ENCODE results near the gene LMO7.
A peak's percentile ranks its signal among the peaks of the same experiment; 100 is the strongest.
"Not testable (repeated sequence)": the region's sequence is repeated elsewhere in the genome, so short reads cannot be mapped to it uniquely, and the experiment has no call there.

LMO7 gene

GRCh38 chr13:75749407-75749806, 113.3 kb downstream of the LMO7 start:
- no peak for DNase-seq

GRCh38 chr13:75751350-75751749, 115.2 kb downstream of the LMO7 start:
- no peak for DNase-seq

DNA sequence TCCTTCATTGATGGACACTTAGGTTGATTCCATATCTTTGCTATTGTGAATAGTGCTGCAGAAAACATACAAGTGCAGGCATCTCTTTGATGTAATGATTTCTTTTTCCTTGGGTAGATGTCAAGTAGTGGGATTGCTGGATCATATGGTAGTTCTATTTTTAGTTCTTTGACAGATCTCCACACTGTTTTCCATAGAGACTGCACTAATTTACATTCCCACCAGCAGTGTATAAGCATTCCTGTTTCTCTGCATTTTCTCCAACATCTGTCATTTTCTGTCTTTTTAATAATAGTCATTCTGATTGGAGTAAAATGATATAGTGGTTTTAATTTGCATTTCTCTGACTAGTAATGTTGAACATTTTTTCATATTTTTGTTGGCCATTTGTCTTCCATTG, 116.7 kb downstream of the LMO7 start:
- no peak for DNase-seq

GRCh38 chr13:75754936-75755335, 118.8 kb downstream of the LMO7 start:
- DNase-seq = no peak

GRCh38 chr13:75757336-75757735, 121.2 kb downstream of the LMO7 start:
- no peak for DNase-seq

DNA sequence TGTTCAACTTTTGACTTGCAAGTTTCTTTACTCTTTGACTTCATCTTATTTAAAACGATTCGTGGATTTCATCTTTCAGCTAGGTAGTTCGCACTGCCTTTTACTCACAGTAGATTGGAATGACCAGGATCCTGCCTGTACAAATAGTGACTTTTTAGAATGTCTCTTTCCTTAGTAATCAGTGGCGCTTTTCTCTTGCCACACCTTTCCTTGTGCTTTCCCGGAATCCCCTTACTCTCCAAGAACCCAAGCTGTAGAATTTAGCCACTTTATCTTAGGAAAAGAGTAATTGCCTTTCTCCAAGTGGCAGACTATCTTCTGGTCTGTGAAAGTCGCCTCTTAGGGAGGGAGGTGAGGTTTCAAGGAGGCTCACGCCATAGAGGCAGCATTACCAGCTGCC, 123.4 kb downstream of the LMO7 start:
- DNase-seq = no peak

GRCh38 chr13:75760131-75761021, 124.2 kb downstream of the LMO7 start:
- DNase-seq = peak in 1 of 2 donors; percentile 46

GRCh38 chr13:75761369-75761768, 125.2 kb downstream of the LMO7 start:
- DNase-seq = no peak

DNA sequence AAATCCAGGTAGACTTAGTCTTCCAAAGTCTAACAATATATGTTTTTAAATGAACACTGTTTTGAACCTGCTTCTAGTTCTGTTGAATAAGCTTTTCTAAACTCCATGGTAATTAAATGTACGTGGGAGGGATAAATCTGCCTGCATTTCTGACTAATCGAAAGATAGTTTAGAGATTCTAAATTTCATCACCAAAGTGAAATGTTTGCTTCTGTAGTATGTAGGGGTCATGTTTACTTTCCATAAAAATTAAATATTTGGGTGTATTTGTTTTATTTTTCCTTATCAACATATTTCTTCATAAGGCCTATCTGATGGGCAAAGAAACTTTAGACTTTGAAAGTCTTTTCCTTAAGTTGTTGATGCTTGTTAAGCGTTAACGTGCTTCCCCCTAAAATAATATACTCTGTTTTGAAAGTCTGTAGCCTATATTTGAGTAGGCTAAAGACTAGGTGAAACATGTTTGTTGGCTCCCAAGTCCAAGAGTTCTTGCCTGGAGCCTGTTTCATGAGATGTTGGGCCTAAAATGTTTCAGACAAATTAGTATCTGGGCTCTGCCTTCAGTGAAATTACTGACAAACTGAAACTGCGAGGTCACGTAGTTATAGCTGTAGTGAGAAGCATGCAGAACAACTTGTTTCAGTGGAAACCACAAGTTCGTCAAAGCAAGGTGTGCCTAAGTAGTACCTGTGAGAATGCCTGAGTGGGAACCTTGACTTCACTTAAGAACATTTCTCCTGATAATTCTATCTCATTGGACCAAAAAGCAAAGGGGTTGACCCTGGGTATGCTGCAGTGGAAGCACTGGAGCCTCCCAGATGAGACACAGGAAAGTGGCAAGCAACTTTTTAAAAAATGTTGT, 126.2 kb downstream of the LMO7 start:
- no peak for DNase-seq

GRCh38 chr13:75762955-75763354, 126.8 kb downstream of the LMO7 start:
- DNase-seq = no peak

- no peak for DNase-seq
These were observed 127.4 kb downstream of the LMO7 start for GRCh38 chr13:75763512-75763911.

DNA sequence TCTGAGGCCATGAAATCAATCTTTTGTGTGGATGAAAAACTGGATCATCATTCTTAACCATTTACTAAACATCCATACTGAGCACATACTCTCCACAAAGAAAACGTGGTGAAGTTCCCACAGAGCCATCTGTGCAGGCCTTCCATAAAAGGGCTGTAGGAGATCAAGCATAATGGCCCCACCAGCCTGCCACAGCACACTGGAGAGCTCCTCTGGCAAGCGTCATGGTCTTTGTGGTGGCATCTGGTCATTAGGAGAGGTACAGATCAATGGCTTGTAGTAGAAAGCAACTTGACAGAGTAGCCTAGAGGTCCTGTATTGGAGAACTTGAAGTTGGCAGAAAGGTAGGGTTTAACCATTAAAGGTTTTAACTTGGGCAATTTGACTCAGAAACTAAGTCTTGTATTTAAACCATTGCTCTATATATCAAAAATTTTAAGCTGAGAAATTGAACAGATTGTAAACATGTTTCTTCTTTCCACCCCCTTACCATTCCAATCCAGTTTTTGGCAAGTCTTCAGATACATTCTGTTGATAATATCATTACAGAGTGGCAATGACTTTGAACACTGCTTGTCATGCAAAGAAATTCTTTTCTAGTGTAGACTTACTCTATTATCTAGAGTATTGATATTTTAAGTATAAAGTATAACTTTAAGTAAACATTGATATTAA, 128.3 kb downstream of the LMO7 start:
- DNase-seq = no peak

DNA sequence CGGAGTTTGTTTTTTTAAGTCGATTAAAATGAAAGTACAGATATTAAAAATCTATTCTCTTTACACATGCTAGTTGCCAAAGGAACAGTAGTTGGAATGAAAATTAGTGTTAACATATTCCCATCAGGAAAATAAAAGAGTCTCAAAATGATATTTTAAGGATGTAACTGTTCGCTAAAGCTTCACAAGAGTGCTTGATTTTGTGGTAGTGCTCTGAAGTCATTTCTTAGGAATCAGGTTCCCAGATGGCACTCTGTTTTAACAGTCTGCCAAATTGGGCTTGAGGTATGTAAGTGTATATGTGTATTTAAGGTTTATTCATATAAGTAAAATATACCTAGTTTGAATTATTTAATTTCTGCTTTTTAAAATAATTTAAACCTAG, 128.8 kb downstream of the LMO7 start:
- DNase-seq = no peak

GRCh38 chr13:75766636-75767035, 130.5 kb downstream of the LMO7 start:
- DNase-seq = no peak

- no peak for DNase-seq
These were observed 133.2 kb downstream of the LMO7 start for GRCh38 chr13:75769141-75769905.

DNA sequence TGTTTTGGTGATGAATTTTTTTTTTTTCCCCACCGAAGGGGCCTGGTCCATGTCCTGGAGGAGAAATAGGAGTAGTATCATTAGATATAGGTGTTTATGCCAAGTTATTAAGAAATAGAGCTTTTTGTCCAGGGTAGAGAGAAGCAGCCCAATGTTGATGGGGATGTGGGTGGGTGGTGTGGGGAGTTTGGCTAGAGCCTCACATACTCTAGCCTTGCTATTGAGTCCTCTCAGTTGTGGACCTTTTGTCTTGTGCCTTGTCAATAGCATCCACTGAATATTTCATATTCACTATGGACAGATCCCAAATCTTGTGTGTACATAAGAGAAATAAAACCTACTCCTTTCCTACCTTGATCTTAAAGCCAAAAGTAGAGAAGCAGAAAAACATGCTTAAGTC, 134.0 kb downstream of the LMO7 start:
- DNase-seq = no peak

DNA sequence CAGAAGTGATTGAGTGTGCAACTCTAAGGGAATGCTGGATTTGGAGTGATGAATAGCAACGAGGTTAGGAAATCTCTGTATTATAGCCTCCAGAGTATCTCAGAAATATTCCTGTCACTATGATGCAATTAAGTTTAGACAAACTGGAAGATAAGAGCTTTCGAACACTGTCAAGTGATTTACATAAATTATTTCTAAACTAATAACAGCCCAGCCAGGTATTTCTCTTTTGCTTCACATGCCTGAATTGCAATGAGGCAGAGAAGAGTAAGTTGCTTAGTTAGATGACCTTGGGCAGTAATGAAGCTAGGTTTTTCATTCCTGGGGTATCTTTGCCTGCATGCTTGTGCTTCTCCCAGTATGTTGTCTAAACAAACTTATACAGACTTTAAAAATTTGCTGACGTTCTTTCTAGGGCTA, 134.5 kb downstream of the LMO7 start:
- no peak for DNase-seq

DNA sequence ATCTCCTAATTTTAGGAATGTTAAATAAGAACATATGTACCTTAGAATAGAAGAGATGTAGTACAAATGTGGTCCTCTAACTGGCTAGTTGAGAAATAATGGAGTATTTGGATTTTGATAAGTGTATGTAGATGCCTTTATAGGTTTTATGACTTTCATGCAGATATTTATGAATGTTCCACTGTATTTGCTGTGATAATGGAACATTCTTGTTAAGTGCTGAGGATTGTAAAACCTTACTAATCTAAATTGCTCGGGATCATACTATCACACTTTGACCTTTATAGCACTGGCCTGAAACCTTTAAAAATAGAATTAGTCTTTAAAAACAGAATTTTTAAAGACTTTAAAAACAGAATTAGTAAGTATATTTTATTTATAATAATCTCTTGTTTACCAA, 135.1 kb downstream of the LMO7 start:
- no peak for DNase-seq

DNA sequence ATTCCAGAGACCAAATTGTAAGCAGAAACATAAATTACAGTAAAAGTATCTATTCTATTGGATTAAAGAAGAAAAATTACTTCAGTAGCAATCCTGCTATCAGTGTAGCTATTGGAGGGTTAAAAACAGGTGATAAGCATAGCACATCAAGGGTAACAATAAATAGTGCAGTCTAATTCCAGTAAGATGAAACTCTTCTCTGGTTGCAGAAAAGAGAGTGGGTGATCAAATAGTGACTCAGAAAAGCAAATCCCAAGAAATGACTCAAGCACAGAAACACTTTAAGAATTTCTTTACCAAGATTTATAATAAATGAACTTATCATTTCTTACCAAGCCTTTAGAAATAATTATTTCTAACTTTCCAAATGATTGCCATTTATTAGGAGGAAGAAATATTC, 135.7 kb downstream of the LMO7 start:
- DNase-seq = no peak

- no peak for DNase-seq
These were observed 138.0 kb downstream of the LMO7 start for GRCh38 chr13:75774176-75774575.

DNA sequence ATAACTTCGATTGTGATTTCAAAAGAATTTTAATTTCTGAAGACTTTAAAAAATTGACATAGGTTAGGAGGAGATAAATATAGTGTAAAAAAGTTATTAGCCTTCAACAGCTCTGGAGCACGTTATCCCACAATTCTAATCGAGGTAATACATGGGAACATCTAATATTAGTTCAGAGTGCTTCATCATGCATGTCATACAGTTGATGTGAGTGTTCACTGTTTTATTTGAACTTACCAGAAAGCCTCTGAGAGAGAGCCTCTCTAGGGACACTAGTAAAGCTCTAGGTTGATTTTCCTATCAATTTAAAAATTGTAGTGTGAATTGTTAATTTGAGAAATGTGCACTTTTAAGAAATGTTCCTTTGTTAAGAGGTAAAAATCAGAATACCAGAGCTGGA, 140.4 kb downstream of the LMO7 start:
- DNase-seq = no peak

- DNase-seq = no peak
These were observed 143.3 kb downstream of the LMO7 start for GRCh38 chr13:75779393-75779792.

DNA sequence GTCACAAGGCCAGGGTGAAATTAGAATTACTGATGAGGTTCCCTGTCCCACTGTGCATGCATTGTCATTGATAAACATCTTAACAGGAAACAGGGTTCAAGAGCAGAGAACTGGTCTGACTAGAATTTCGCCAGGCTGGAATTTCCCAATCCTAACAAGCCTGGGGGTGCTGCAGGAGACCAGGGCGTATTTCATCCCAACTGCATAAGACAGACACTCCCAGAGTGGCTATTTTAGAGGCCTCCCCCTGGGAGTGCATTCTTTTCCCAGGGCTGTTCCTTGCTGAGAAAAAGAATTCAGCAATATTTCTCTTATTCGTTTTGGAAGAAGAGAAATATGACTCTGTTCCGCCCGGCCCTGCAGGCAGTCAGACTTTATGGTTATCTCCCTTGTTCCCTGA, 144.0 kb downstream of the LMO7 start:
- DNase-seq = not testable (repeated sequence)
